Measurements from ENCODE around the gene IFI27L2. TPM values are rescaled to one million over a fixed set of nuclear protein-coding genes. Genes with fewer than 3 reads are reported as not detected.

The IFI27L2 gene
- polyA plus RNA-seq, 1 donor from 2014 or later: 23.7 TPM

DNA sequence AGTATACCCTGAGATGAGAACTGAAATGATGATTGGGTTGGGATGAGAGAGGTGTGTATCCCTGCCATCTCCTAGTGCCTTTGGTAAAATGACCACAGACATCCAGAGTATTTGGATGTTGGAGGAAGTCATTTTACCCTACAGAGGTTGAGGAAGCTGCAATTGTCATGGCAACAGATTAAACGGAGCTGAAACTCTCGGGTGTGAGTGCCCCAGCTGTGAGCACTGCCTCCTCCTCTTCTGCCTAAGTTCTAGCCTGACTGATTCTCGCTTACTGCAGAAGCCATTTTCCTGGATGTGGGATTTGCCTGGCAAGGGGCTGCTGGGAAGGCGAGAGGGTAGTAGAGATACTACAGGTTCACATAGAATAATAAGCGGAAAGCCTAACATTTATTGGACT is 34.4 kb upstream of the IFI27L2 start:
- Histone ChIP-seq H3K4me3 (ENCODE audit: low read length) (peak overlapping the region; percentile 52), H3K36me3 (ENCODE audit: insufficient read depth, low read length) (no peaks in the 10 kb centered on the region), H3F3A (ENCODE audit: insufficient read depth, low read length, poor library complexity, severe bottlenecking) (peaks cover 5% of the 10 kb centered on the region), H3K27ac (ENCODE audit: low read length) (peak overlapping the region; percentile 84), H3K9me3 (ENCODE audit: low read length) (no peaks in the 10 kb centered on the region), H4K20me1 (ENCODE audit: insufficient read depth) (no peaks in the 10 kb centered on the region), H3K9me2 (ENCODE audit: insufficient read depth, low read length) (no peaks in the 10 kb centered on the region), H3K79me2 (replicated peaks; ENCODE audit: insufficient read depth, low read length) (no peaks in the 10 kb centered on the region), H2AFZ (ENCODE audit: low read depth, low read length) (no peak overlapping the region), H3K4me2 (ENCODE audit: low read length) (peak overlapping the region; percentile 15), H3K27me3 (ENCODE audit: insufficient read depth, low read depth, low read length) (no peaks in the 10 kb centered on the region), H3K9ac (ENCODE audit: low read length) (peak overlapping the region; percentile 59)
- TF ChIP-seq EZH2 (IDR thresholded peaks at IDR 0.05; ENCODE audit: borderline replicate concordance, insufficient read depth, low read length, poor library complexity, severe bottlenecking) (no peak), EP300 (conservative IDR thresholded peaks at IDR 0.05; ENCODE audit: poor library complexity, severe bottlenecking) (no peak), REST (IDR thresholded peaks at IDR 0.05; ENCODE audit: borderline replicate concordance) (no peak), RAD21 (conservative IDR thresholded peaks at IDR 0.05) (no peak), POLR2AphosphoS5 (IDR thresholded peaks at IDR 0.05) (no peak), MXI1 (conservative IDR thresholded peaks at IDR 0.05; ENCODE audit: poor library complexity, severe bottlenecking) (no peak), SMC3 (conservative IDR thresholded peaks at IDR 0.05; ENCODE audit: poor library complexity) (no peak), TAF1 (IDR thresholded peaks at IDR 0.05; ENCODE audit: low read depth) (no peak)
- TF ChIP-seq, protein P1, sequence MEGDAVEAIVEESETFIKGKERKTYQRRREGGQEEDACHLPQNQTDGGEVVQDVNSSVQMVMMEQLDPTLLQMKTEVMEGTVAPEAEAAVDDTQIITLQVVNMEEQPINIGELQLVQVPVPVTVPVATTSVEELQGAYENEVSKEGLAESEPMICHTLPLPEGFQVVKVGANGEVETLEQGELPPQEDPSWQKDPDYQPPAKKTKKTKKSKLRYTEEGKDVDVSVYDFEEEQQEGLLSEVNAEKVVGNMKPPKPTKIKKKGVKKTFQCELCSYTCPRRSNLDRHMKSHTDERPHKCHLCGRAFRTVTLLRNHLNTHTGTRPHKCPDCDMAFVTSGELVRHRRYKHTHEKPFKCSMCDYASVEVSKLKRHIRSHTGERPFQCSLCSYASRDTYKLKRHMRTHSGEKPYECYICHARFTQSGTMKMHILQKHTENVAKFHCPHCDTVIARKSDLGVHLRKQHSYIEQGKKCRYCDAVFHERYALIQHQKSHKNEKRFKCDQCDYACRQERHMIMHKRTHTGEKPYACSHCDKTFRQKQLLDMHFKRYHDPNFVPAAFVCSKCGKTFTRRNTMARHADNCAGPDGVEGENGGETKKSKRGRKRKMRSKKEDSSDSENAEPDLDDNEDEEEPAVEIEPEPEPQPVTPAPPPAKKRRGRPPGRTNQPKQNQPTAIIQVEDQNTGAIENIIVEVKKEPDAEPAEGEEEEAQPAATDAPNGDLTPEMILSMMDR (IDR thresholded peaks at IDR 0.05; ENCODE audit: poor library complexity, severe bottlenecking): no peak

DNA sequence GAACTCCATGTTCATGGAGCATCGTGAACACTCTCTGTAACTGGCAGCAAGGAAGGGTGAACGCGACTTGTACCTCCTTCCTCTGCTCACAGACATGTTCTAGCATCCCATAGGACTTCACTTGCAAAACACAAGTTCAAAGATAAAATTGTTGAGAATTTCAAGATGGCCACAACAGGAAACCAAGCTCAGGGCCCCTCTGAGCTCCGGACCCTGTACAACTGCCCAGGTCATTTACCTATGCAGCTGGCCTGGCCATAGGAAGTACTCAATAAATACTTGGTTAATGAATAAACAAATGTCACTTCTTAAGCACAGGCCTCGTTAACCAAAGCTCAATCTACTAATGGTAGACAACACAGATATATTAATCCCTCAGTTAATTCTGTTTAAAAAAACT is 33.1 kb upstream of the IFI27L2 start:
- Histone ChIP-seq H4K20me1 (ENCODE audit: insufficient read depth) (no peaks in the 10 kb centered on the region), H3K4me2 (ENCODE audit: low read length) (no peak overlapping the region), H3K9me2 (ENCODE audit: insufficient read depth, low read length) (no peaks in the 10 kb centered on the region), H3K27ac (ENCODE audit: low read length) (no peak overlapping the region), H3K79me2 (replicated peaks; ENCODE audit: insufficient read depth, low read length) (no peaks in the 10 kb centered on the region), H3K36me3 (ENCODE audit: insufficient read depth, low read length) (no peaks in the 10 kb centered on the region), H2AFZ (ENCODE audit: low read depth, low read length) (no peak overlapping the region), H3K9ac (ENCODE audit: low read length) (no peak overlapping the region), H3K27me3 (ENCODE audit: insufficient read depth, low read depth, low read length) (no peaks in the 10 kb centered on the region), H3K9me3 (ENCODE audit: low read length) (no peaks in the 10 kb centered on the region), H3K4me3 (ENCODE audit: low read length) (no peak overlapping the region), H3F3A (ENCODE audit: insufficient read depth, low read length, poor library complexity, severe bottlenecking) (peaks cover 5% of the 10 kb centered on the region)
- TF ChIP-seq EP300 (conservative IDR thresholded peaks at IDR 0.05; ENCODE audit: poor library complexity, severe bottlenecking) (no peak), POLR2AphosphoS5 (IDR thresholded peaks at IDR 0.05) (no peak), TAF1 (IDR thresholded peaks at IDR 0.05; ENCODE audit: low read depth) (no peak), MXI1 (conservative IDR thresholded peaks at IDR 0.05; ENCODE audit: poor library complexity, severe bottlenecking) (no peak), SMC3 (conservative IDR thresholded peaks at IDR 0.05; ENCODE audit: poor library complexity) (no peak), RAD21 (conservative IDR thresholded peaks at IDR 0.05) (no peak), REST (IDR thresholded peaks at IDR 0.05; ENCODE audit: borderline replicate concordance) (no peak), EZH2 (IDR thresholded peaks at IDR 0.05; ENCODE audit: borderline replicate concordance, insufficient read depth, low read length, poor library complexity, severe bottlenecking) (no peak)
- TF ChIP-seq, protein P1 (IDR thresholded peaks at IDR 0.05; ENCODE audit: poor library complexity, severe bottlenecking): no peak

Measured in neural cell (in vitro differentiated cells).